K562 (cell line): ENCODE measurements around the gene DLK1. TPM values are rescaled to one million over a fixed set of nuclear protein-coding genes. Genes with fewer than 3 reads are reported as not detected.

Source experiments
- ATAC-seq: fragments of 200-7000 bp; cut with Tn5 transposase; 3 replicates; pipeline ENCODE4 v1.9.1; 2020; ENCODE audit warnings: moderate library complexity
- BruUV-seq: library from RNA; stranded (reverse); fragments of 400-500 nt; replicated peaks from 2 replicates; lab custom pipeline; 2021; lab: Mats Ljungman, UMichigan
- CTCF ChIA-PET: fragments of 300-600 bp; formaldehyde crosslinking; extraction: SDS; loops from one replicate; lab custom pipeline; 2021; ENCODE audit warnings: low intra/inter-chr PET ratio; lab: Yijun Ruan, JAX
- POLR2A ChIA-PET: fragments of 300-600, 350-650 bp; sonication (Branson Sonifier 250); formaldehyde crosslinking; extraction: SDS; loops from one replicate; lab custom pipeline; 2021; ENCODE audit warnings: antibody characterized with exemption, inconsistent platforms; lab: Yijun Ruan, JAX
- DNase-seq, 4 experiments: peaks; one replicate each; pipeline versions ENCODE4 v3.0.0 to v3.0.0-alpha.2; 2011 to 2018; ENCODE audit warnings: low spot score in 3 of 4, mixed read lengths in 3 of 4; ENCODE audit errors: extremely low read depth in 1 of 4
- FAIRE-seq: peaks from 2 replicates; lab custom pipeline; 2011; peaks lifted over from hg19 to GRCh38; lab: Jason Lieb, UNC
- H2AFZ ChIP-seq: 2 replicates; pipeline ENCODE4 v1.6.0; 2011; ENCODE audit warnings: low read depth, low read length, control low read depth, inconsistent platforms
- H3K27ac ChIP-seq: fragments of 200-600 bp; 3 replicates; pipeline ENCODE4 v1.8.0; 2011; ENCODE audit warnings: low read depth, mild to moderate bottlenecking, control low read depth, inconsistent platforms, low read length, moderate library complexity, mixed read lengths; ENCODE audit errors: extremely low read depth
- H3K27me3 ChIP-seq, 2 experiments: fragments of 300-600 bp in 1 of 2; 2 replicates in 1 of 2; 3 replicates in 1 of 2; pipeline versions ENCODE4 v1.6.0 to v1.8.0; 2011; ENCODE audit warnings: inconsistent platforms in 2 of 2, low read length in 2 of 2, mild to moderate bottlenecking in 1 of 2, mixed read lengths in 1 of 2, moderate library complexity in 1 of 2; ENCODE audit not compliant: control insufficient read depth in 2 of 2, insufficient read depth in 2 of 2
- H3K36me3 ChIP-seq: fragments of 300-600 bp; 3 replicates; pipeline ENCODE4 v1.8.0; 2011; ENCODE audit warnings: mild to moderate bottlenecking, low read length, inconsistent platforms; ENCODE audit not compliant: control insufficient read depth, insufficient read depth
- H3K4me1 ChIP-seq, 2 experiments: fragments of 200-600 bp in 1 of 2; replicated peaks in 1 of 2; 2 replicates in 1 of 2; 3 replicates in 1 of 2; pipeline versions ENCODE4 v1.5.1 to v1.8.0; 2011; ENCODE audit warnings: inconsistent platforms in 2 of 2, low read length in 2 of 2, mild to moderate bottlenecking in 1 of 2, mixed read lengths in 1 of 2, moderate library complexity in 1 of 2; ENCODE audit not compliant: control insufficient read depth in 2 of 2, insufficient read depth in 2 of 2
- H3K4me2 ChIP-seq: 2 replicates; pipeline ENCODE4 v1.6.1; 2011; ENCODE audit warnings: low read length, control low read depth, inconsistent platforms, mixed read lengths; ENCODE audit not compliant: insufficient read depth
- H3K4me3 ChIP-seq: fragments of 200-600 bp; sonication (generic), shearing (Covaris generic); 2 replicates; pipeline ENCODE4 v1.5.1; 2016; ENCODE audit warnings: control low read depth, inconsistent platforms
- H3K79me2 ChIP-seq: fragments of 200-600 bp; 3 replicates; pipeline ENCODE4 v1.8.0; 2011; ENCODE audit warnings: low read length, inconsistent platforms; ENCODE audit not compliant: control insufficient read depth, insufficient read depth
- H3K9ac ChIP-seq, 2 experiments: 2 replicates each; pipeline versions ENCODE4 v1.6.0 to v1.6.1; 2011; ENCODE audit warnings: low read depth in 2 of 2, low read length in 2 of 2, control low read depth in 1 of 2, inconsistent platforms in 1 of 2, mild to moderate bottlenecking in 1 of 2, mixed read lengths in 1 of 2; ENCODE audit not compliant: insufficient read depth in 1 of 2
- H3K9me1 ChIP-seq: one replicate; pipeline ENCODE4 v1.6.0; 2011; ENCODE audit warnings: inconsistent platforms, mild to moderate bottlenecking, low read length, moderate library complexity; ENCODE audit not compliant: control insufficient read depth, insufficient read depth
- H3K9me3 ChIP-seq: replicated peaks from 2 replicates; pipeline ENCODE4 v1.5.1; 2011; ENCODE audit warnings: low read depth, low read length, inconsistent platforms; ENCODE audit not compliant: control insufficient read depth, insufficient read depth
- H4K20me1 ChIP-seq: replicated peaks from 2 replicates; pipeline ENCODE4 v1.6.1; 2011; ENCODE audit warnings: low read length, inconsistent platforms, mixed read lengths; ENCODE audit not compliant: control insufficient read depth, insufficient read depth
- BDP1 ChIP-seq: IDR thresholded peaks from 3 replicates; pipeline ENCODE4 v1.6.1; 2011; ENCODE audit not compliant: insufficient read length, insufficient read depth
- CBX1 ChIP-seq: sonication (generic); IDR thresholded peaks from 2 replicates; pipeline ENCODE4 v1.6.1; 2016; ENCODE audit warnings: antibody characterized with exemption, low read depth, mild to moderate bottlenecking
- CREBBP ChIP-seq: IDR thresholded peaks from one replicate; pipeline ENCODE4 v1.6.1; 2012; ENCODE audit warnings: low read depth, mild to moderate bottlenecking, control low read depth, inconsistent platforms, low read length
- E2F3 ChIP-seq: fragments of 250-450 bp; sonication (Bioruptor Pico); IDR thresholded peaks from 2 replicates; pipeline ENCODE4 v1.4.0; 2020; ENCODE audit warnings: mild to moderate bottlenecking
- NCOA4 ChIP-seq: fragments of 450-650 bp; IDR thresholded peaks from 2 replicates; pipeline ENCODE4 v1.6.1; 2018; ENCODE audit warnings: mild to moderate bottlenecking; ENCODE audit not compliant: partially characterized antibody
- NR1H2 ChIP-seq: sonication (generic); formaldehyde crosslinking; IDR thresholded peaks from 2 replicates; pipeline ENCODE4 v1.4.0; 2020; ENCODE audit warnings: mild to moderate bottlenecking, missing genetic modification reagents
- NR3C1 ChIP-seq: sonication (generic); formaldehyde crosslinking; IDR thresholded peaks from 2 replicates; pipeline ENCODE4 v1.8.1; 2022; ENCODE audit warnings: missing genetic modification reagents
- ZNF263 ChIP-seq: sonication (generic); formaldehyde crosslinking; IDR thresholded peaks from 2 replicates; pipeline ENCODE4 v1.8.0; 2022; ENCODE audit warnings: mild to moderate bottlenecking, missing genetic modification reagents, borderline replicate concordance
- ZNF644 ChIP-seq: fragments of 200-800 bp; sonication (Bioruptor generic); IDR thresholded peaks from 2 replicates; pipeline ENCODE4 v1.6.1; 2016; ENCODE audit warnings: low read depth, missing genetic modification characterization, missing compliant biosample characterization
- WGBS: fragments of 100-300 bp; shearing (Covaris generic); methylation state at CpG from one replicate; pipeline ENCODE4 v1.1.6; 2016; ENCODE audit warnings: low coverage, mixed read lengths; ENCODE audit not compliant: insufficient coverage; ENCODE audit errors: missing lambda C conversion rate; 5-methylcytosine and 5-hydroxymethylcytosine counted together
- in situ Hi-C: fragments of 300-500 bp; cut with MboI; formaldehyde crosslinking; loops from 4 replicates; pipeline ENCODE4 v1.15.0; 2018; ENCODE audit warnings: inconsistent platforms, mixed read lengths
- intact Hi-C: fragments of 100-400 bp; cut with micrococcal nuclease; formaldehyde crosslinking; loops from 2 replicates; pipeline ENCODE4 v1.14.2; 2022
- polyA plus RNA-seq, 8 experiments: library from polyadenylated mRNA; depleted of rRNA in 4 of 8; stranded (reverse) in 5 of 8; unstranded in 3 of 8; fragments of >200 nt; fragmentation: Nextera tagmentation in 2 of 8; fragmentation: Illumina TruSeq in 1 of 8; extraction: Ambion mirVana in 2 of 8; extraction: Trizol in 1 of 8; gene quantifications; 2 replicates each; pipeline versions ENCODE4 v1.2.1 to v1.2.3, GENCODE V29; 2011 to 2014; ENCODE audit warnings: inconsistent platforms in 1 of 8, missing spikeins in 1 of 8
- total RNA-seq, 7 experiments: library from RNA; depleted of rRNA in 6 of 7; stranded (reverse); fragments of >200 nt in 6 of 7; fragmentation: Illumina TruSeq in 2 of 7; extraction: Trizol in 2 of 7; gene quantifications; 2 replicates each; pipeline versions ENCODE4 v1.2.1 to v1.2.3, GENCODE V29; 2011 to 2021; ENCODE audit warnings: low replicate concordance in 1 of 7

Gene DLK1
- total and polyA plus RNA-seq, 9 of the 15 experiments (the other 6 are each of a cell fraction or from before 2014, with no cell fraction given) = 4.4 to 97.2 (median 15.3) TPM

DNA sequence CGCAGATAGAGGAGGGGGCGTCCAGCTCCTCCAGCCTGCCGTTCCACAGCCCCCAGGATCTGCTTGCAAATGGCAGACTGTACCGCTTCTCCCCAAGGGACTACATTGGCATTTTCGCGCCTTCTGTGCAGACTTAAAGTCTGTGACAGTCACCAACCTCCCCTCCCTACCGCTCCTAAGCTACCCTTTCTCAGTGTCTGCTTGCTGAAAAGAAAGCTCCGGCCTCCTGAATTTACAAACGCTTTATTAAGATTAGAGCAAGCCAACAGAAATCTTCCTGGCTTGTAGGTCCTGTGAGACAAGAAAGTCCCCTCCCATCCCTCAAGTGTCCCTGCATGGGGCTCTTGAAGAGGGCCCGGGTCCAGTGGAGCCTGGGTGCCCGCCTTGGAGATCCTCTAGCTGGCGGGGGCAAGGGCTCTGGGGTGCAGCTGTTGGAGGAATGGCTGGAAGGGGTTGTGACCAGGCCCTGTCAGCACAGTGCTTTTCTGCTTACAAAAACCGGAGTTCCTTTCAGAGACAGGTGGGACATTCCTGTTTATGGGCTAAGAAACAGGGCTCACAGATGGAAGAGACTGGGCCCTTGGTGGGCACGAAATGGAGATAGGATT lies 2.8 kb upstream of the DLK1 start:
- Histone ChIP-seq H3K4me3 (no peak overlapping the region), H4K20me1 (no peaks in the 10 kb centered on the region), H3K27me3 (peaks cover 0 to 15% of the 10 kb centered on the region in 2 experiments; a peak in 3 of 5 replicates), H3K36me3 (no peaks in the 10 kb centered on the region), H3K4me1 (peaks cover 0 to 24% of the 10 kb centered on the region in 2 experiments; a peak in 2 of 5 replicates), H2AFZ (no peak overlapping the region), H3K27ac (no peak overlapping the region), H3K9ac (no peak overlapping the region), H3K9me1 (no peaks in the 10 kb centered on the region), H3K9me3 (no peaks in the 10 kb centered on the region), H3K79me2 (peaks cover 9% of the 10 kb centered on the region; the same call in 1 of the 3 replicates), H3K4me2 (no peak overlapping the region)
- BruUV-seq = no TSS peak
- FAIRE-seq = no peak
- intact Hi-C loops = no loop called here
- DNase-seq = no peak
- TF ChIP-seq E2F3 (CRISPR knock-in tag) (no peak), BDP1 (no peak), NR1H2 (no peak), NR3C1 (CRISPR knock-in tag) (no peak), ZNF263 (CRISPR knock-in tag) (no peak), CREBBP (no peak), ZNF644 (no peak), NCOA4 (no peak), CBX1 (no peak)
- 43% methylated on average over 9 of the region's 14 CpGs for WGBS
- ChIA-PET POLR2A (interaction anchor here (0.5 kb wide), 1 partner anchor 220 kb away, joined by 3 read pairs; no protein-coding TSS in a partner anchor), CTCF (no interaction called here)
- no peak for ATAC-seq
- in situ Hi-C loops = no loop called here
